Endothelial cell of umbilical vein (primary cell): Measurements from ENCODE around the gene RSPH1. TPM values are rescaled to one million over a fixed set of nuclear protein-coding genes. Genes with fewer than 3 reads are reported as not detected.

Experiments used
- BruUV-seq: library from RNA; stranded (reverse); fragments of 400-500 nt; replicated peaks from 2 replicates; lab custom pipeline; 2021; lab: Mats Ljungman, UMichigan
- CTCF ChIA-PET: fragments of 300-600, 350-600 bp; sonication (Branson Sonifier 250); formaldehyde crosslinking; loops from one replicate; lab custom pipeline; 2021; ENCODE audit warnings: antibody characterized with exemption, inconsistent platforms; lab: Charles Lee
- POLR2A ChIA-PET: fragments of 300-600, 350-600 bp; sonication (Branson Sonifier 250); formaldehyde crosslinking; loops from one replicate; lab custom pipeline; 2021; ENCODE audit warnings: antibody characterized with exemption, inconsistent platforms; lab: Charles Lee
- DNase-seq: peaks from one replicate; pipeline ENCODE4 v3.0.0-alpha.2; 2011; ENCODE audit warnings: low read depth, low spot score
- FAIRE-seq: peaks from 2 replicates; lab custom pipeline; 2011; peaks lifted over from hg19 to GRCh38; lab: Jason Lieb, UNC
- H2AFZ ChIP-seq: 2 replicates; pipeline ENCODE4 v1.6.0; 2012; ENCODE audit warnings: low read depth, low read length, control low read depth, inconsistent platforms
- H3K27ac ChIP-seq: 2 replicates; pipeline ENCODE4 v1.5.1; 2011; ENCODE audit warnings: low read depth, mild to moderate bottlenecking, control low read depth, low read length, moderate library complexity; ENCODE audit not compliant: insufficient read depth
- H3K27me3 ChIP-seq, 2 experiments: 2 replicates each; pipeline versions ENCODE4 v1.6.0 to v1.6.1; 2011; ENCODE audit warnings: low read length in 2 of 2, mixed read lengths in 1 of 2; ENCODE audit not compliant: control insufficient read depth in 2 of 2, insufficient read depth in 2 of 2
- H3K36me3 ChIP-seq, 2 experiments: 2 replicates in 1 of 2; 3 replicates in 1 of 2; pipeline ENCODE4 v1.5.1; 2011; ENCODE audit warnings: low read length in 2 of 2, mild to moderate bottlenecking in 1 of 2, moderate library complexity in 1 of 2; ENCODE audit not compliant: control insufficient read depth in 2 of 2, insufficient read depth in 2 of 2; ENCODE audit errors: extremely low read depth in 1 of 2
- H3K4me1 ChIP-seq: 3 replicates; pipeline ENCODE4 v1.5.1; 2011; ENCODE audit warnings: mild to moderate bottlenecking, low read length; ENCODE audit not compliant: control insufficient read depth, insufficient read depth; ENCODE audit errors: extremely low read depth
- H3K4me2 ChIP-seq: 2 replicates; pipeline ENCODE4 v1.6.1; 2011; ENCODE audit warnings: low read length, control low read depth, mixed read lengths; ENCODE audit not compliant: insufficient read depth
- H3K4me3 ChIP-seq, 3 experiments: fragments of 200-600 bp in 1 of 3; sonication (generic), shearing (Covaris generic) in 1 of 3; replicated peaks in 1 of 3; 2 replicates each; pipeline ENCODE4 v1.5.1; 2011 to 2016; ENCODE audit warnings: control low read depth in 3 of 3, low read length in 3 of 3, mild to moderate bottlenecking in 2 of 3, inconsistent platforms in 1 of 3, low read depth in 1 of 3, moderate library complexity in 1 of 3; ENCODE audit not compliant: insufficient read depth in 1 of 3
- H3K79me2 ChIP-seq: 2 replicates; pipeline ENCODE4 v1.6.0; 2012; ENCODE audit warnings: low read length, inconsistent platforms; ENCODE audit not compliant: control insufficient read depth, insufficient read depth
- H3K9ac ChIP-seq: replicated peaks from 2 replicates; pipeline ENCODE3; 2011; ENCODE audit warnings: low read length, control low read depth; ENCODE audit not compliant: insufficient read depth; ENCODE audit errors: extremely low read depth
- H3K9me1 ChIP-seq: replicated peaks from 3 replicates; pipeline ENCODE4 v1.6.0; 2011; ENCODE audit warnings: mild to moderate bottlenecking, low read length; ENCODE audit not compliant: control insufficient read depth, insufficient read depth; ENCODE audit errors: extremely low read depth
- H3K9me3 ChIP-seq: replicated peaks from 2 replicates; pipeline ENCODE4 v1.5.1; 2012; ENCODE audit warnings: low read length, inconsistent platforms; ENCODE audit not compliant: control insufficient read depth, insufficient read depth
- H4K20me1 ChIP-seq: replicated peaks from 2 replicates; pipeline ENCODE3; 2011; ENCODE audit warnings: mild to moderate bottlenecking, low read length; ENCODE audit not compliant: control insufficient read depth, insufficient read depth; ENCODE audit errors: extremely low read depth
- FOS ChIP-seq: IDR thresholded peaks from 2 replicates; pipeline ENCODE4 v1.6.1; 2011; ENCODE audit warnings: mild to moderate bottlenecking, low read length, moderate library complexity, borderline replicate concordance; ENCODE audit not compliant: insufficient read depth
- GATA2 ChIP-seq: IDR thresholded peaks from 2 replicates; pipeline ENCODE4 v1.7.0; 2011; ENCODE audit warnings: low read depth, mild to moderate bottlenecking, moderate library complexity, mixed read lengths, low read length; ENCODE audit not compliant: insufficient read length, insufficient read depth
- MYC ChIP-seq: IDR thresholded peaks from one replicate; pipeline ENCODE4 v1.6.1; 2011; ENCODE audit warnings: mild to moderate bottlenecking, low read depth, low read length
- POLR2A ChIP-seq: IDR thresholded peaks from 2 replicates; pipeline ENCODE4 v1.6.1; 2012; ENCODE audit warnings: low read depth, mild to moderate bottlenecking, control low read depth, low read length
- POLR2AphosphoS5 ChIP-seq: IDR thresholded peaks from 2 replicates; pipeline ENCODE4 v1.6.1; 2012; ENCODE audit warnings: low read depth, mild to moderate bottlenecking, control low read depth, low read length, moderate library complexity; ENCODE audit not compliant: insufficient read depth
- dilution Hi-C: fragments of 300-500 bp; cut with MboI; formaldehyde crosslinking; loops from one replicate; pipeline ENCODE4 v1.15.0; 2019; ENCODE audit warnings: low sequenced_read_pairs; ENCODE audit not compliant: extremely low pct_ligation_motif_present
- intact Hi-C: fragments of 100-400 bp; cut with micrococcal nuclease; formaldehyde crosslinking; loops from one replicate; pipeline ENCODE4 v1.10.0; 2022
- polyA plus RNA-seq, 4 experiments: library from polyadenylated mRNA; depleted of rRNA in 3 of 4; stranded (reverse) in 3 of 4; unstranded in 1 of 4; fragments of >200 nt; gene quantifications; 2 replicates each; pipeline versions ENCODE4 v1.2.1 to v1.2.3, GENCODE V29; 2011 to 2012; ENCODE audit warnings: missing spikeins in 1 of 4
- total RNA-seq: library from RNA; stranded (reverse); gene quantifications from 2 replicates; pipeline ENCODE4 v1.2.3, GENCODE V29; 2021
- TF ChIP-seq, protein P1 (sequence below): IDR thresholded peaks from 2 replicates; pipeline ENCODE4 v1.6.1; 2011; ENCODE audit not compliant: insufficient read depth, insufficient read length

The RSPH1 gene
- total and polyA plus RNA-seq, 2 donors (not counting 3 experiments of a cell fraction or from before 2014, with no cell fraction given): 0.08 TPM; not detected in 1

DNA sequence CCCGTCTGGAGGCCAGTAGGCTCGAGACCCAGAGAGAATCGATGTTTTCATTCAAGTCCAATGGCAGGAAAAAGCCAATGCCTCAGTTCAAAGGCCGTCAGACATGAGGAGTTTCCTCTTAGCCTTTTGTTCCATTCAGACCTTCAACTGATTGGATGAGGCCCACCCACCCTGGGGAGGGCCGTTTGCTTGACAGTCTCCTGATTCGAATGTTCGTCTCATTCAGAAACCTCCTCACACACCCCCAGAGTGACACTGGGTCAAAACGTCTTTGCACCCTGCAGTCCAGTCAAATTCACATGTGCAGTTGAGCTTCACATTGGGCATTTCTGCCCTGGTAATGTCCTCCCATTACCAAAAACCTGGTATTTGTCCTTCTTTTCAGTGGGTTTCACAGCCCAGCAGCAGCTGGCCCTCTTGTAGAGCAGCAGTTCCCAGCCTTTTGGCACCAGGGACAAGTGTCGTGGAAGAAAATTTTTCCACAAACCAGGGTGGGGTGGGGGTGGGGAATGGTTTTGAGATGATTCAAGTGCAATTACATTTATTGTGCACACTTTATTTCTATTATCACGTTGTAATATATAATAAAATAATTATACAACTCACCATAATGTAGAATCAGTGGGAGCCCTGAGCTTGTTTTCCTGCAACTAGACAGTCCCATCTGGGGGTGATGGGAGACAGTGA is 40.1 kb downstream of the RSPH1 start:
- no peak overlapping the region for H2AFZ ChIP-seq
- no peaks in the 10 kb centered on the region for H3K9me1 ChIP-seq
- H4K20me1 ChIP-seq: no peaks in the 10 kb centered on the region
- dilution Hi-C loops (no loop called here), intact Hi-C loops (no loop called here)
- H3K79me2 ChIP-seq: no peaks in the 10 kb centered on the region
- no peak for FAIRE-seq
- no peaks in the 10 kb centered on the region for H3K36me3 ChIP-seq
- H3K27ac ChIP-seq: no peak overlapping the region
- no peak overlapping the region for H3K4me2 ChIP-seq
- BruUV-seq: no TSS peak
- no peak overlapping the region for H3K9ac ChIP-seq
- H3K4me3 ChIP-seq: no peak overlapping the region
- CTCF ChIA-PET: no interaction called here
- H3K27me3 ChIP-seq: peaks cover 2 to 5% of the 10 kb centered on the region in 2 experiments
- no peak for DNase-seq
- no peak for TF ChIP-seq GATA2
- no peak for TF ChIP-seq POLR2AphosphoS5
- no peak for TF ChIP-seq FOS
- no peak for TF ChIP-seq POLR2A
- no peaks in the 10 kb centered on the region for H3K9me3 ChIP-seq
- H3K4me1 ChIP-seq: no peaks in the 10 kb centered on the region
- POLR2A ChIA-PET: no interaction called here

DNA sequence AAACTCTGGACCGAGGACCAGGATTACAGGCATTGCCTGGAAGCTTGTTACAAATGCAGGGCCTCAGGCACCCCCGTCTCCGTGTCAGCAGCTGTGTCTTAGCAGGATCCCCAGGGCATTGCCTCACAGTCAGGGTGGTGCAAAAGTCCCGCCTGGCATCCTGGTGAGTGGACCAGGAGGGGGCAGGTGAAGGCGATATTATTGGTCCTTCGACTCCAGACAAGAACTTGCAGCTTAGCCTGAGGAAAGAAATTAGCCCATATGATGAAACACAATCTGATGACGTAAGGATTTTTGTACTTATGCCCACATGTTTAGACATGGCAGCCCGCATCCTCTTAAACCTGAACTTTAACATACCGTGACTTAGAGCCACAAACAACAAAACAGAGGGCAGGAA is 40.8 kb downstream of the RSPH1 start:
- H3K27me3 ChIP-seq: peaks cover 2 to 5% of the 10 kb centered on the region in 2 experiments
- H3K4me1 ChIP-seq: no peaks in the 10 kb centered on the region
- no peak overlapping the region for H3K27ac ChIP-seq
- no peak overlapping the region for H2AFZ ChIP-seq
- no peaks in the 10 kb centered on the region for H3K36me3 ChIP-seq
- no peaks in the 10 kb centered on the region for H4K20me1 ChIP-seq
- CTCF ChIA-PET: no interaction called here
- no peaks in the 10 kb centered on the region for H3K9me1 ChIP-seq
- no TSS peak for BruUV-seq
- no peaks in the 10 kb centered on the region for H3K9me3 ChIP-seq
- FAIRE-seq (no peak), DNase-seq (no peak)
- H3K4me2 ChIP-seq: no peak overlapping the region
- H3K79me2 ChIP-seq: no peaks in the 10 kb centered on the region
- intact Hi-C loops (no loop called here), dilution Hi-C loops (no loop called here)
- H3K9ac ChIP-seq: no peak overlapping the region
- TF ChIP-seq POLR2A: no peak
- no peak for TF ChIP-seq FOS
- TF ChIP-seq MYC: no peak
- TF ChIP-seq, protein P1, sequence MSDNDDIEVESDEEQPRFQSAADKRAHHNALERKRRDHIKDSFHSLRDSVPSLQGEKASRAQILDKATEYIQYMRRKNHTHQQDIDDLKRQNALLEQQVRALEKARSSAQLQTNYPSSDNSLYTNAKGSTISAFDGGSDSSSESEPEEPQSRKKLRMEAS: no peak
- no peak overlapping the region for H3K4me3 ChIP-seq
- POLR2A ChIA-PET: no interaction called here
